HepG2 (cell line): Measurements from ENCODE around the gene CACNG7. TPM values are rescaled to one million over a fixed set of nuclear protein-coding genes. Genes with fewer than 3 reads are reported as not detected.

ENCODE experiments used
- ATAC-seq: fragments of 200-7000 bp; cut with Tn5 transposase; 3 replicates; pipeline ENCODE4 v1.9.1; 2020; ENCODE audit warnings: mild to moderate bottlenecking, moderate library complexity
- BruUV-seq: library from RNA; stranded (reverse); fragments of 400-500 nt; replicated peaks from 2 replicates; lab custom pipeline; 2021; lab: Mats Ljungman, UMichigan
- CTCF ChIA-PET: fragments of 300-600 bp; formaldehyde crosslinking; extraction: SDS; loops from one replicate; lab custom pipeline; 2021; ENCODE audit warnings: low total read pairs, inconsistent platforms, low intra/inter-chr PET ratio; lab: Yijun Ruan, JAX
- POLR2A ChIA-PET: fragments of 350-600 bp; sonication (Branson Sonifier 250); formaldehyde crosslinking; loops from one replicate; lab custom pipeline; 2020; ENCODE audit warnings: antibody characterized with exemption, inconsistent platforms; lab: Yijun Ruan, JAX
- DNase-seq: peaks from one replicate; pipeline ENCODE4 v3.0.0-alpha.2; 2015; ENCODE audit warnings: low spot score
- FAIRE-seq: peaks from 3 replicates; lab custom pipeline; 2011; peaks lifted over from hg19 to GRCh38; lab: Jason Lieb, UNC
- H2AFZ ChIP-seq: one replicate; pipeline ENCODE4 v1.6.1; 2011; ENCODE audit warnings: low read length, inconsistent platforms
- H3K27ac ChIP-seq: fragments of 300-600 bp; 3 replicates; pipeline ENCODE4 v1.8.0; 2011; ENCODE audit warnings: mixed run types, mild to moderate bottlenecking, mixed read lengths, low read length, inconsistent platforms; ENCODE audit not compliant: insufficient read depth; ENCODE audit errors: extremely low read length
- H3K27me3 ChIP-seq, 2 experiments: fragments of 200-600 bp in 1 of 2; 2 replicates in 1 of 2; 3 replicates in 1 of 2; pipeline versions ENCODE4 v1.6.0 to v1.8.0; 2011; ENCODE audit warnings: low read length in 2 of 2, mild to moderate bottlenecking in 2 of 2, moderate library complexity in 2 of 2, inconsistent platforms in 1 of 2; ENCODE audit not compliant: insufficient read depth in 2 of 2, control insufficient read depth in 1 of 2
- H3K36me3 ChIP-seq, 2 experiments: fragments of 200-600 bp in 1 of 2; replicated peaks in 1 of 2; 2 replicates in 1 of 2; 3 replicates in 1 of 2; pipeline versions ENCODE4 v1.5.1 to v1.8.0; 2011; ENCODE audit warnings: low read length in 2 of 2, inconsistent platforms in 1 of 2; ENCODE audit not compliant: insufficient read depth in 2 of 2, control insufficient read depth in 1 of 2
- H3K4me1 ChIP-seq: 2 replicates; pipeline ENCODE4 v1.5.1; 2012; ENCODE audit warnings: low read length, inconsistent platforms; ENCODE audit not compliant: insufficient read depth
- H3K4me2 ChIP-seq: 2 replicates; pipeline ENCODE4 v1.6.0; 2011; ENCODE audit warnings: low read depth, low read length, inconsistent platforms
- H3K4me3 ChIP-seq, 3 experiments: fragments of 200-600 bp in 1 of 3; sonication (generic), shearing (Covaris generic) in 1 of 3; replicated peaks in 1 of 3; 2 replicates each; pipeline ENCODE4 v1.5.1; 2011 to 2016; ENCODE audit warnings: low read length in 3 of 3, inconsistent platforms in 2 of 3, low read depth in 2 of 3, mild to moderate bottlenecking in 2 of 3, control low read depth in 1 of 3, mixed read lengths in 1 of 3; ENCODE audit not compliant: insufficient read depth in 1 of 3
- H3K79me2 ChIP-seq: one replicate; pipeline ENCODE4 v1.6.1; 2011; ENCODE audit warnings: low read length, inconsistent platforms; ENCODE audit not compliant: insufficient read depth
- H3K9ac ChIP-seq: 2 replicates; pipeline ENCODE4 v1.6.0; 2011; ENCODE audit warnings: mild to moderate bottlenecking, low read depth, low read length, inconsistent platforms; ENCODE audit not compliant: insufficient read depth
- H3K9me3 ChIP-seq: 2 replicates; pipeline ENCODE4 v1.5.1; 2012; ENCODE audit warnings: mild to moderate bottlenecking, low read length
- H4K20me1 ChIP-seq: 2 replicates; pipeline ENCODE4 v1.6.0; 2011; ENCODE audit warnings: inconsistent platforms, mild to moderate bottlenecking, low read length, moderate library complexity; ENCODE audit not compliant: insufficient read depth
- KDM3A ChIP-seq: IDR thresholded peaks from 2 replicates; pipeline ENCODE4 v1.6.1; 2018; ENCODE audit warnings: low read depth, missing compliant biosample characterization
- NFE2L1 ChIP-seq: sonication (generic); formaldehyde crosslinking; IDR thresholded peaks from 2 replicates; pipeline ENCODE4 v1.4.0; 2020; ENCODE audit warnings: missing genetic modification reagents, mild to moderate bottlenecking, borderline replicate concordance
- NFYC ChIP-seq: IDR thresholded peaks from 2 replicates; pipeline ENCODE4 v1.6.1; 2016; ENCODE audit warnings: missing genetic modification reagents, missing compliant biosample characterization
- SIN3B ChIP-seq: fragments of 150-350 bp; IDR thresholded peaks from 2 replicates; pipeline ENCODE4 v1.6.1; 2014; ENCODE audit warnings: low read length
- TSC22D2 ChIP-seq: sonication (generic); formaldehyde crosslinking; IDR thresholded peaks from 2 replicates; pipeline ENCODE4 v1.5.1; 2020; ENCODE audit warnings: missing genetic modification reagents, mild to moderate bottlenecking, borderline replicate concordance
- WGBS: methylation state at CpG from one replicate; pipeline ENCODE4 v1.1.6; 2017; ENCODE audit warnings: low lambda C conversion rate; 5-methylcytosine and 5-hydroxymethylcytosine counted together
- in situ Hi-C: cut with HindIII; loops from 2 replicates; pipeline ENCODE4 v1.10.0; 2017; ENCODE audit warnings: low pct_unique_long_range_greater_than_20kb; ENCODE audit not compliant: extremely low pct_ligation_motif_present
- intact Hi-C: fragments of 100-400 bp; cut with micrococcal nuclease; formaldehyde crosslinking; loops from one replicate; pipeline ENCODE4 v1.10.0; 2022; ENCODE audit not compliant: unreplicated experiment
- polyA plus RNA-seq, 8 experiments: library from polyadenylated mRNA; depleted of rRNA in 3 of 8; stranded (reverse) in 7 of 8; unstranded in 1 of 8; fragments of >200 nt; fragmentation: Illumina TruSeq in 4 of 8; extraction: Trizol in 4 of 8; gene quantifications; 2 replicates each; pipeline versions ENCODE4 v1.2.1 to v1.2.3, GENCODE V29; 2011 to 2016; ENCODE audit warnings: low read depth in 4 of 8, missing spikeins in 1 of 8, mixed read lengths in 1 of 8; ENCODE audit not compliant: insufficient read depth in 1 of 8
- total RNA-seq, 5 experiments: library from RNA; depleted of rRNA; stranded (reverse); fragments of >200 nt; fragmentation: Illumina TruSeq; extraction: Trizol; gene quantifications; 2 replicates each; pipeline ENCODE4 v1.2.3, GENCODE V29; 2016; ENCODE audit warnings: low read depth in 1 of 5
- TF ChIP-seq, protein P1 (sequence below): sonication (generic); formaldehyde crosslinking; IDR thresholded peaks from 2 replicates; pipeline ENCODE4; 2020; ENCODE audit warnings: missing genetic modification reagents, mild to moderate bottlenecking, borderline replicate concordance
- TF ChIP-seq, protein P2 (sequence below): sonication (generic); formaldehyde crosslinking; IDR thresholded peaks from 2 replicates; pipeline ENCODE4 v1.4.0; 2020; ENCODE audit warnings: low read depth, mild to moderate bottlenecking, missing genetic modification reagents

Gene CACNG7
- total and polyA plus RNA-seq, 2 of the 13 experiments (the other 11 are each of a cell fraction or from before 2014, with no cell fraction given): not detected

DNA sequence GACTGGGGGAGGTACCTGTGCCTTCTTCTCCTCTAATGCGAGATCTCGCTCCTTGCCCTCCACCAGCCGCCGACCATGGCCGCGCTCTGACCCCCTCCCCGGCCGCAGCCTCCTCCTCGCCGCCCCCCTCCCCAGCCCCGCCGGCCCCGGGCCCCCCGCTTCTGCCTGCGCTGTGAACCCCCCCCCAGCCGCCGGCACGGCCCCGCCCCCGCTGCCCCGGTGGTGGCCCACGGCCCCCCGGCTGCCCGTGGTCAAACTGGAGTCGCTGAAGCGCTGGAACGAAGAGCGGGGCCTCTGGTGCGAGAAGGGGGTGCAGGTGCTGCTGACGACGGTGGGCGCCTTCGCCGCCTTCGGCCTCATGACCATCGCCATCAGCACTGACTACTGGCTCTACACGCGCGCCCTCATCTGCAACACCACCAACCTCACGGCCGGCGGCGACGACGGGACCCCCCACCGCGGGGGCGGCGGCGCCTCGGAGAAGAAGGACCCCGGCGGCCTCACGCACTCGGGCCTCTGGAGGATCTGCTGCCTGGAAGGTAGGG lies 53.9 kb downstream of the CACNG7 start, which contains the start of gene CACNG8:
CACNG8 (plus strand) TSS at position 51 of the 545 bp plus-strand sequence.
- ATAC-seq (no peak), FAIRE-seq (no peak), DNase-seq (no peak)
- Histone ChIP-seq H3K4me3 (no peak within 1 kb of the TSS), H3K4me1 (no peaks in the 10 kb centered on the region), H3K27me3 (peaks cover 13 to 40% of the 10 kb centered on the region in 2 experiments; a peak in 4 of 5 replicates), H3K27ac (no peak within 1 kb of the TSS), H2AFZ (no peak within 1 kb of the TSS), H3K9me3 (no peaks in the 10 kb centered on the region), H4K20me1 (no peaks in the 10 kb centered on the region), H3K4me2 (no peak within 1 kb of the TSS), H3K36me3 (no peaks in the 10 kb centered on the region), H3K79me2 (no peaks in the 10 kb centered on the region), H3K9ac (no peak within 1 kb of the TSS)
- 43% methylated on average over 23 of the region's 55 CpGs for WGBS
- intact Hi-C loops (no loop called here), in situ Hi-C loops (no loop called here)
- ChIA-PET CTCF (no interaction called here), POLR2A (no interaction called here)
- TF ChIP-seq TSC22D2 (CRISPR knock-in tag) (no peak), NFE2L1 (no peak), KDM3A (no peak), NFYC (CRISPR knock-in tag) (no peak), SIN3B (no peak)
- TF ChIP-seq, protein P1, sequence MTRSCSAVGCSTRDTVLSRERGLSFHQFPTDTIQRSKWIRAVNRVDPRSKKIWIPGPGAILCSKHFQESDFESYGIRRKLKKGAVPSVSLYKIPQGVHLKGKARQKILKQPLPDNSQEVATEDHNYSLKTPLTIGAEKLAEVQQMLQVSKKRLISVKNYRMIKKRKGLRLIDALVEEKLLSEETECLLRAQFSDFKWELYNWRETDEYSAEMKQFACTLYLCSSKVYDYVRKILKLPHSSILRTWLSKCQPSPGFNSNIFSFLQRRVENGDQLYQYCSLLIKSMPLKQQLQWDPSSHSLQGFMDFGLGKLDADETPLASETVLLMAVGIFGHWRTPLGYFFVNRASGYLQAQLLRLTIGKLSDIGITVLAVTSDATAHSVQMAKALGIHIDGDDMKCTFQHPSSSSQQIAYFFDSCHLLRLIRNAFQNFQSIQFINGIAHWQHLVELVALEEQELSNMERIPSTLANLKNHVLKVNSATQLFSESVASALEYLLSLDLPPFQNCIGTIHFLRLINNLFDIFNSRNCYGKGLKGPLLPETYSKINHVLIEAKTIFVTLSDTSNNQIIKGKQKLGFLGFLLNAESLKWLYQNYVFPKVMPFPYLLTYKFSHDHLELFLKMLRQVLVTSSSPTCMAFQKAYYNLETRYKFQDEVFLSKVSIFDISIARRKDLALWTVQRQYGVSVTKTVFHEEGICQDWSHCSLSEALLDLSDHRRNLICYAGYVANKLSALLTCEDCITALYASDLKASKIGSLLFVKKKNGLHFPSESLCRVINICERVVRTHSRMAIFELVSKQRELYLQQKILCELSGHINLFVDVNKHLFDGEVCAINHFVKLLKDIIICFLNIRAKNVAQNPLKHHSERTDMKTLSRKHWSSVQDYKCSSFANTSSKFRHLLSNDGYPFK (CRISPR knock-in tag): no peak
- TF ChIP-seq, protein P2, sequence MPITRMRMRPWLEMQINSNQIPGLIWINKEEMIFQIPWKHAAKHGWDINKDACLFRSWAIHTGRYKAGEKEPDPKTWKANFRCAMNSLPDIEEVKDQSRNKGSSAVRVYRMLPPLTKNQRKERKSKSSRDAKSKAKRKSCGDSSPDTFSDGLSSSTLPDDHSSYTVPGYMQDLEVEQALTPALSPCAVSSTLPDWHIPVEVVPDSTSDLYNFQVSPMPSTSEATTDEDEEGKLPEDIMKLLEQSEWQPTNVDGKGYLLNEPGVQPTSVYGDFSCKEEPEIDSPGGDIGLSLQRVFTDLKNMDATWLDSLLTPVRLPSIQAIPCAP (CRISPR knock-in tag): no peak
- BruUV-seq: no TSS peak
